Superior temporal gyrus (tissue), 1 donor: ENCODE results near the gene CHST2.

Source experiments
- DNase-seq: peaks from one replicate; pipeline ENCODE4 v3.0.0-alpha.2; 2016; ENCODE audit errors: extremely low spot score

CHST2 gene

DNA sequence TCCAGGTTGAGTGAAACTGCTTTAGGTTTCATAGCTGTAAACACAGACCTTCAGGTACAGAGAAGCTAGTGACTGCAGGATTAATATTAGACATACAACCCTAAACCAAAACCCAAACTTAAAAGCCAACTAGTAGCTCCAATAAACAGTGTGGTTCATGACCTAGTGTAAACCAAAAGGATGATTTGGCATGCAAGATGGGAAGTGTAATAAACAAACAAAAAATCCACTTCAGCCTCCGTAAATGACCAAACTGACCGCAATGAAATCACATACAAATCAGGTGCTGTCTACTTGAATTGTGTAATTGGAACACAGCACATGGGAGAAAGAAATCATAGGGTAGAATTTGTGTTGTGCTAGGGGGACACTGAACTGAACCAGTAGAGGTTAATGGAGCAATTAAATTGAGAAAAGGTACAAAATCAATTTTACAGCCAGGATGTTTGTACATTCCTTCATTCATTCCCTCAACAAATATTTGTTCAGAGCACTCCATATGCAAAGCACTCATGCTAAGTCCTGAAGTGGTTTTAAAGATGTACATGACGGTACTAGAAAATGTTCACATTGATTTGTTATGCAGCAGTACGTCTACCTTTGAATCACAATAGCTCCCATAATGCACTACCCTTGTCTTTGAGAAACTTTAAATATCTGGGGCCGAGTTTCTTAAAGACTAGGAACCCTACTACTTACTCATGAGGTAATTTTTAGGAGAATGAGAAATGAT, 21.4 kb upstream of the CHST2 start:
- DNase-seq, result no peak

DNA sequence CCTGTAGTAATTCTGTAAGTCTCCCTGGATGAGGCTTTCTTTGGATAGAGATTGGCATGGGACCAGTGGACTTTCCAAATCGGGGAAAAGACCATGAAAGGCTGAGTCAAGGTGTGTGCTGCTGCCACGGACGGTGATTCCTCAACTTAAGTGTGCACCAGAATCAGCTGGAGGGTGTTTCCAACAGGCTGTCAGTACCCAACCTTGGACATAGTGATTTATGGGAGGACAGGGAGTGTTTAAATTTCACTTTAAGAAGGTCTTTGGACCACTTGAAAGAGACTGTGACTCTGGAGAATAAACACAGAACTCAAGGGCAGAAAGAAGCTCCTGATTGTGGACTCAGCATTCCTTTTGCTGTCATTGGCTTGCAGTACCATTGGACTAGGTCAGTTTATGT, 20.4 kb upstream of the CHST2 start:
- no peak for DNase-seq

DNA sequence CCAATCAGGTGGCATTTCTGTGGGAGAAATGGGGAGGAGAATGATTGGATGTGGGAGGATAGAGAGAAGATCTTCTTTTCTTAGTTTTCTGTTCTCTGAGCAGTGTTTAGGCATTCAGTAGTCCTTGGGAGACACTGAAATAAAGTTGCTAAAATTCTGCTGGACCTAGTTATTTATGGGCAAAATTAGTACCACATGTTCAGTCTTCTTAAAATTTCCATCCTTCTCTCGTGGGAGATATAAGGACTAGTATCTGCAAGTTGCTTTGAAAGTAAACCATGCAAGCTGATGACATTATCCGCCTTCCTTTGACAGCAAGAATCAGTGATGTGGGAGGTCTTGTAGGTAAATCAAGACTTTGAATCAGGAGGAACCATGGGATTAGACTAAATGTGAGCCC, 19.9 kb upstream of the CHST2 start:
- DNase-seq, result no peak

DNA sequence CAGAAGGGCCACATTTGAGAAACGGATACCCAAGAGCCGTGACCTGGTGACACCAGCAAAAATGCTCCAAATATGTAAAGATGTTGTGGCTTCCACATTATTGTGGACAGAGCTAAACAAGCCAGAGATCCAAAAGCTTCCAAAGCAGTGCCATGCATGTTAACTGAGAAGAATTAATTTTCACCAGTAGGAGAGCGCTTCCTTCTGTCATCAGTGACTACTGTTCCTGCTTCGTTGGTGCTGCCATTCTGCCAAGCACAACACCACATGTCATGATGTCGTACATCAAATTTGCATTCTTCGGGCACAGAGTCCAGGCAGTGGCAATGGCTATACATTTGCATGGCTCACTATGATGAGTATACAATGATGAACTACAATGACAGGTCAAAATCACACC, 19.1 kb upstream of the CHST2 start:
- no peak for DNase-seq

DNA sequence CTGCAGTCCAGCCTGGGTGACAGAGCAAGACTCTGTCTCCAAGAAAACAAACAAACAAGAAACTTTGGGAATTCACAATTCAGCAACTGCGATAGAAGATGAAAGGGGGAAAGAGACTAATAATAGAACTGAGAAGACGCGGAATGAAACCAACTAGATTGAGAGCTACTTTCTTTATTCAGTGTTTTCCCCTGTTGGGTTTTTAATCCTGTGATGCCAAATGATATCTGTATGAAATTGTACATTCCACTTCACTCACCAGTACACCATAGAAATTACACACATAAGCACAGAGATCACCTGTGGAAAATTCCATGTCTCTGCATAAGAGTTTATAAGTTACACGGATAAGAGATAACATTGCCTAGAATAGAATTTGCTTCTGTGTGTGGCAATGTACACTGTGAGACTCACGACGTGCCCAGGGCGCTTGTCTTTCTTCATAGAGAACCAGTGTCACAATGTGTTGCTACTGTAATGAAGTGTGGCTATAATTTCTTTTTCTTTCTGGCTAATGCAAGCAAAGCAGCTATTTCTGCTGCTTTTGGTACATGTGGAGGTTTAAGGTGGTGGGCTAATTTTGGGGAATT, 17.7 kb upstream of the CHST2 start:
- DNase-seq, result no peak

DNA sequence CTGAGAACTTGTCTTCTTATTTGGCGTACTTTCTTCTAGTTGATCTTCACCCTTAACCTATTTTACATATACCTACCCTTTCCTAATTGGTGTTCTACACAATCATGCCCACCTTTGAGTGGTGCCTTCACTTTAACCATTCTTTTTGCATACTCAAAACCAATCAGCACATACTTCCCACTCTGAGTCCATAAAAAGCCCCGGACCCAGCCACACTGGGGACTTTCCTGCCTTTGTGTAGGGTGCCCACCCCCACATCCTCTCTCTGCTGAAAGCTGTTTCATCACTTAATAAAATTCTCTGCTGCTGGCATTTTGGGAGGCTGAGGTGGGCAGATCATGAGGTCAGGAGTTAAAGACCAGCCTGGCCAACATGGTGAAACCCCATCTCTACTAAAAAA, 15.9 kb upstream of the CHST2 start:
- no peak for DNase-seq

DNA sequence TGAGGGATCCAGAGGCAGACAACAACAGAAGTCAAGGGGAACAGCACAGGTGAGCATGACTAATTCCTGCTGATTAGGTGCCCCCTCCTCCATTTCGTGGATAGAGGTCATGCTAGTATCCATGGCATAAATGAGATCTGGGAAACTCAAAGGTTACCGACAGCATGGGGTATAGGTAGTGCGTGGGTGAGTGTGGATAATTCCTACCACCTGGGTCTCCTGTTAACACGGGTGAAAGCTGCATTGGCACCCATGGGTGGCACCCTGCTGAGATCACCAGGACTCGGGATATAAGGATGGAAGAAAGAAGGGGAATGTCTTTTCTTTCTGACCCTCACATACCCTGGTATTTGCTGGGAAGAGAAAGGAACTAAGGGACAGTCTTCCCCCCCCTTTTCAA, 14.4 kb upstream of the CHST2 start:
- no peak for DNase-seq

DNA sequence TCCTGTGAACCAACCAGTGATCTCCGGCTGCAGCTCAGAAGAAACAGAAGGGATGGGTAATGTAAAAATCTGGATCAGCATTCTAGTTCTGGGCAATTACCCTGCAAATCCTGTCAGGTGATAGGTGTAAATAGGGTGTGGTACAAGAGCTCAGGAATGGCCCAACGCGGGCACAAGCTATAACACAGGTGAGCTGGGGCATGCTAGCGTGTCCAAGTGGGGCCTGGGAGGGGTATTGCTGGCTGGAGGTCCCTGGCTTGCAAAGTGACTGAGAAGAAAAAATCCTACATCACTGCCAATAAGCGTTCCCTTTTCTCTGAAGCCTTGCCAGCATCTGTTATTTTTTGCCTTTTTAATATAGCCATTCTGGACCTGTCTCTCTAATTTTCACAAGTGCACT, 9.7 kb upstream of the CHST2 start:
- no peak for DNase-seq

DNA sequence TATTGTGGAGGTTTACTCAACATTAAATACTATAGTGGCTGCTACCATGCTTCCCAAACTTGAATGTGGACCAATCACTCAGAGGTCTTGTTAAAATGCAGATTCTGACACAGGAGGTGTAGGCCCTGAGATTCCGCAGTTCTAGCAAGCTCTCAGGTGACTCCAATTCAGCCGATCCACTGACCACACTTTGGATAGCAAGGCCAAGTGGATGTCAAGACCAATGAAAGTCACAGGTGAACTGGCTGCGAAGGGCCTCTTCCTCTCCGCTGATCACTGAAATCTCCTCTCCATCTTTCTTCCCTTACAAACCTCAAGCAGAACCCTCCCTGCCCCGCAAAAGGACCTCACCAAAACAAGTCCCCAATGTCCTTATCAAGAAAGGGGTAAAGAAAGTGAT, 9.2 kb upstream of the CHST2 start:
- no peak for DNase-seq

DNA sequence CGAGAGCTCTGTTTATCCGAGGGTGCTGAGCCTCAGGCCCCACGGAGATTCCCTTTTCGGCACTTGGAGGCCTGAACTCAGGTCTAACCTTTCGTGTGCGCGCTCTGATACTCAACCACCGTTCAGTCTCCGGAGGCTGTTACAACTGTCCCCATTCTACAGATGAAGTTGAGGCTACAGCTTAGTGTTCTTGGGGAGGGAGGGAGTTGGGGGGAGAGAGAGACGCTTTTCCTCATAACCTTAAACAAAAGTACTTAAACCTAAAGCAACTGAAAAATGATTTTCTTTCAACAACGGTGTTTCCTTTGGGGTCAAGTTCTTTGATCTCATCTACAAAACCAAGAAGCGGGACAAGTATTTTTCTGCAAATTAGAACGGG, 952 bp upstream of the CHST2 start:
- no peak for DNase-seq

DNA sequence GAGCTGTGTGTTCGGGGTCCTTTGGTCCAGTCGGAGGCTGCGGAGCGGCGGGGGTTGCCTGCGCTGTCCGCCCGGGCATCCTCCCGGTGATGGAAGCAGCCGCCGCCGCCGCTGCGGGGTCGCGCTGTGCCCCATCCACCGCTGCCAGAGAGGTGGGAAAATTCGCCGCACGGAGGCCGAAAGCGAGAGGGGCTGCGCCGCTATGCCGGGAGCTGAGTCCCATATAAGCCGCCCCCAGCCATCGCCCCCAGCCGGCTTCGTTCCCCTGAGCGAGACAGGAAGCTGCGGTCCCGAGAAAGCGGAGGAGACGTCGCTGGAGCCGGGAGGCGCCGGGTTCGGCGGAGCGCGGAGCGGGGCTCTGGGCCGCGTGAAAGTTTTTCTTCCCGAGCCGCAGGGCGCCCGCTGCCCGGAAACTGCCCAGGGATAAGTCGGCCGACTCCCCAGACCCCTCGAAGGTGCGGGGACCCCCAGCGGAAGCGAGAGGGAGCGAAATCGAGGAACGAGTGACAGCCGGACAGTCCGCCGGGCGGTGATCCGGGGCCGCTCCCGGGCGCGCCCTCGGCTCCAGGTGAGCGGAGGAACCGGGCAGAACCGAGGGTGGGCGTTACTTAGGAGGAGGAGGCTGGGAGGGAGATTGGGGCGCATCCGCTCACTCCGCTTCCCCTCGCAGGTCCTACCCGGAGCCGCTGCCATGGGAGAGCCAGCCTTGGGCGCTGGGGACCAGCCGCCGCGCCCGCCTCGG, 574 bp downstream of the CHST2 start:
- no peak for DNase-seq

DNA sequence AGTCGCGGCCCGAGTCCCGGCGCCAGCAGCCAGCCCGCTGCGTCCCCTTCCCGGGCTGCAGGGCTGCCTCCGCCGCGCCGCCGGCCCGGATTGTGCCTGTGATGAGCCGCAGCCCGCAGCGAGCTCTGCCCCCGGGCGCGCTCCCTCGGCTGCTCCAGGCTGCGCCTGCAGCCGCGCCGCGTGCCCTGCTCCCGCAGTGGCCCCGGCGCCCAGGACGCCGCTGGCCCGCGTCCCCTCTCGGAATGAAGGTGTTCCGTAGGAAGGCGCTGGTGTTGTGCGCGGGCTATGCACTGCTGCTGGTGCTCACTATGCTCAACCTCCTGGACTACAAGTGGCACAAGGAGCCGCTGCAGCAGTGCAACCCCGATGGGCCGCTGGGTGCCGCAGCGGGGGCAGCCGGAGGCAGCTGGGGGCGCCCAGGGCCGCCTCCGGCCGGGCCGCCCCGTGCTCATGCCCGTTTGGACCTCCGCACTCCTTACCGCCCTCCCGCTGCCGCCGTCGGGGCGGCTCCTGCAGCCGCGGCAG, 1.2 kb downstream of the CHST2 start:
- no peak for DNase-seq

DNA sequence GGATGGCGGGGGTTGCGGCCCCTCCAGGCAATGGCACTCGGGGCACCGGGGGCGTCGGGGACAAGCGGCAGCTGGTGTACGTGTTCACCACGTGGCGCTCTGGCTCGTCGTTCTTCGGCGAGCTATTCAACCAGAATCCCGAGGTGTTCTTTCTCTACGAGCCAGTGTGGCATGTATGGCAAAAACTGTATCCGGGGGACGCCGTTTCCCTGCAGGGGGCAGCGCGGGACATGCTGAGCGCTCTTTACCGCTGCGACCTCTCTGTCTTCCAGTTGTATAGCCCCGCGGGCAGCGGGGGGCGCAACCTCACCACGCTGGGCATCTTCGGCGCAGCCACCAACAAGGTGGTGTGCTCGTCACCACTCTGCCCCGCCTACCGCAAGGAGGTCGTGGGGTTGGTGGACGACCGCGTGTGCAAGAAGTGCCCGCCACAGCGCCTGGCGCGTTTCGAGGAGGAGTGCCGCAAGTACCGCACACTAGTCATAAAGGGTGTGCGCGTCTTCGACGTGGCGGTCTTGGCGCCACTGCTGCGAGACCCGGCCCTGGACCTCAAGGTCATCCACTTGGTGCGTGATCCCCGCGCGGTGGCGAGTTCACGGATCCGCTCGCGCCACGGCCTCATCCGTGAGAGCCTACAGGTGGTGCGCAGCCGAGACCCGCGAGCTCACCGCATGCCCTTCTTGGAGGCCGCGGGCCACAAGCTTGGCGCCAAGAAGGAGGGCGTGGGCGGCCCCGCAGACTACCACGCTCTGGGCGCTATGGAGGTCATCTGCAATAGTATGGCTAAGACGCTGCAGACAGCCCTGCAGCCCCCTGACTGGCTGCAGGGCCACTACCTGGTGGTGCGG, 1.9 kb downstream of the CHST2 start:
- no peak for DNase-seq

DNA sequence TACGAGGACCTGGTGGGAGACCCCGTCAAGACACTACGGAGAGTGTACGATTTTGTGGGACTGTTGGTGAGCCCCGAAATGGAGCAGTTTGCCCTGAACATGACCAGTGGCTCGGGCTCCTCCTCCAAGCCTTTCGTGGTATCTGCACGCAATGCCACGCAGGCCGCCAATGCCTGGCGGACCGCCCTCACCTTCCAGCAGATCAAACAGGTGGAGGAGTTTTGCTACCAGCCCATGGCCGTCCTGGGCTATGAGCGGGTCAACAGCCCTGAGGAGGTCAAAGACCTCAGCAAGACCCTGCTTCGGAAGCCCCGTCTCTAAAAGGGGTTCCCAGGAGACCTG, 2.5 kb downstream of the CHST2 start:
- no peak for DNase-seq

DNA sequence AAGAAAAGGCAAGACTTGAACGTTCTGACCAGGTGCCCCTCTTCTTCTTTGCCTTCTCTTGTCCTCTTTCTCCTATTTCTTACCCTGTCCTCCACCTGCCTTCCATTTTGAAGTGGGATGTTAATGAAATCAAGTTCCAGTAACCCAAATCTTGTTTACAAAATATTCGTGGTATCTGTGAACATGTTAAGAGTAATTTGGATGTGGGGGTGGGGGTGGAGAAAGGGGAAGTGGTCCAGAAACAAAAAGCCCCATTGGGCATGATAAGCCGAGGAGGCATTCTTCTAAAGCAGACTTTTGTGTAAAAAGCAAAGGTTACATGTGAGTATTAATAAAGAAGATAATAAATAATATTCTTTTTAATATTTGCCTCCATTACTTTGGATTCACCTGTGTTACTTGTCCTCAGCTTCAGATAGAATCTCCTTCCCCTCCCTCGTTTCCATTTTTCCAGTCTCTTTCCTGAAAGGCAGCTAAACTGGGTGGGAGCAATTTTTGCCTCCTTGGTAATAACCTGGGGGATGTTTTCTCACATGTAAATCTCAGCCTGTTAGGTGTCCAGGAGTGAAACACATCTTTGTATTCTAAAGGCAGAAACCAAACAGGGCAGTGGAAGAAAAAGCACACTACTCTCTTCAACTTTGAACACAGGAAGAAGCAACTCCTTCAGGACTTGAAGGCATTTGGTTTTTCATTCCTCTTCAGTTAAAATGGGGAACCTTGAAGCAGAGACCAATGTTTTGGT, 3.2 kb downstream of the CHST2 start:
- no peak for DNase-seq

DNA sequence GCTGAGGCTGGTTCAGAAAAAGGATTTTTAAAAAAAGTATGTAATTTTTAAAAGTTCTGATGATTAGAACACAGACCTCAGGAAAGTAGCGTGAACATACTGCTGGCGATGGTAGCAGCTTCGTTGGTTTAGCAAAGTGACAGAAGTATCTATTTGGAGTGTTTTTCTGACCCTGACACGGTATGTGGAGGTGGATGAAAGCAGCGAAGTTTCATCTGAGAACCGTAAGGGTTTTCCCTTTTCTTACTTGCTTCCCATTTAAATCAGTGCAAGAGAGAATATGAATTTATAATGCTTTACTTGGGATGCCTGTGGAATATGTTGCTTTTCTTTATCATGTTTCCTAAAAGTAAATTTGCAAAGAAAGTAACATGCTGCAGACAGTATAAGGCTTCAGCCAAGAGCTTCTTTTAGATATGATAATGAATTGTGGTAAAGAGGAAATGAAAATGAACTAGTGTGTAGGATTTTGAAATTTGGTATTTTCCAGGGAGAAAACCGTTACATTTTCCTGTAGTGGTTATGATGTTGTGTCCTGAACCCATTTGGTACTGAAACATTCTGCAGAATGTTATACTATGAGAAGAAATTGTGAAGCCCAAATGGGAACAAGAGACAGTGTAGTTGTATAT, 3.9 kb downstream of the CHST2 start:
- DNase-seq, result peak; percentile 50

DNA sequence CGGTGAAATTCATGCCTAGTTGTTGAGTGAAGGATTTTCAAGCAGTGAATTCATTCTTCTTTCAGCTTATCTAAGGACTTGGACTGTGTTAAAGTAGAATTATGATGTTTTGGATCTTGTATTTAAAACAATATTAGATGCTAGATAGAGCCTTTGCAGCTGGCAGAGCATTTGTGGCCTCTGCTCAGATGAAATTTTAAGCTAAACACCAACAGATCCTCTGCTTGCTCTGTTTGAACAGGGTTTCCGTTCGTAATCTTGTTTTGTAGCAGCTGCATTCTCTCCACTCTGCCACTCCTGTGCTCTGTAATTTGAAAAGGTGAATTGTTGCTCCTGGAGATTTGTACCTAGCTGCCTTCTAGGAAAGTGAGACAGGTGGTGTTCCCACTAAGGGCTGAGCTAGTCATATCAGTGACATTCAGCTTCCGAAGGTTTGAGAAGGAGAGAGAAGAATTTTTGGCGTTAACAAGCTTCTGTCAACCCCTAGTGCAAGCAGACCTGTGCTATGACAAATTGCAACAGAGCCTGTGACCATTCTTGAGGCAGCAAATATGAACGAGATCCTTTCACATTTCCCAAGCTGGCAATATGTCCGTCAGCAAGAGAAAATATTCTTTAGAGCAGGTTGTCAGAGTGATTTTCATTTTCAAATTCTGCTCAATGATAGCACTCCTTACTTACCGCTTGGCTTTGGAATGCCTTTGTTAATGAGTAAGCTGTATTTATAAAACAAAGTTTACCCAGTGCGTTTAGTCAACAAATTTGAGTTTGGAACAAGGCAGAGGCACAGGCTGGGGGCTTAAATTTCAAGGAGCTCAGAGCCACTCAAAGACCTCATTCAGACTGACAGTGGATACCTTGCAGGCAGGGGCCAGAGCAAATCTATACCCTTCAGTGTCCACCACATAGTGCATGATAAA, 5.3 kb downstream of the CHST2 start:
- DNase-seq, result peak; percentile 44

DNA sequence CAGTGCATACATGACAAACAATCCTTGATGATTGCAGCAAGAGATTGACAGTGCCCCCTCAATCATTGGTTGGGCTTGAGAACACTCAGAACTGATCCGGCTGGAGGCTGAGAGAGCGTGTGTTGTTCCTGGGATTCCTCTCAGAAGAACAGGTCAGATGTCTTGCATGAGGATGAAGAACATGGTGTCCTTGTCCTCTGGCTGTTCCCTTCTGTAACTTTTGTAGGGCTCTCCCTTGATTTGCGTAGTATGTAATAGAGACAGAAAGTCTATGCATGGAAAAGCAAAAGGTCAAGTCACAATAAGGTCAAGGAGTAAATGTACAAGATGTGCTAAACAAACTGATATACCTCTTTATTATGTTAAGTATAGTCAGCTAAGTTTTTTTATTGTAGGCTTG, 8.2 kb downstream of the CHST2 start:
- no peak for DNase-seq

DNA sequence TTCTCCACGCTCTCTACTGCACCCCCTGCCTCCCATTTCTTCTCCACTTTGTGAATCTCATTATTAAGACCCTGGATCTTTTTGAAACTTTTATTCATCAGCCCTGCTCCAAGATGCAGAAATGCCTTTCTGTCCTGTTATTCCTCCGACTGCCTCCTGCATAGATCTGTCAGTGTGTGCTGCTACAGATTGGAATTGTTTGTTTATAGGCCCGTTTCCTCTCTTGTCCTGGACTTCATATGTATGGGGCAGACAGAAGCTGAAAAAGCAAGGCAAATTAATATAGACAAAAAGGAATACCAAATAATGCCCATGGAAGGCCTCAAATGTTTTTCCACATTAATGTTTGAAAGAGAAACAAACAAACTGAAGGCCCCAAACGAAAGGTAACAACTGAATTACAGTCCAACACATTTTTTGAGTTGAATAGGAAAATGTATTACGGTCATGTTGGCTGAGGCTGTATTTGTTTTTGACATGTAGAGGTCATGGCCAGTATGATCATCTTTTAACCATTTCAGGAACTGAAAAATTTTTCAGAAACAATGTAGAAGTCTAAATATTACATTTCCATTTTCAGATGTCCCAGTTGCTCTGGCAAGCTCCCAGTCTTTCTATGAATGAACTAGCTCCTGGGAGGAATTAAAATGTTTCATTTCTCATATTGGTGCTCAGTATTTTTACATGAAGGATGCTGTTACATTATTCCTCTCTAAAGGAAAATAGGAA, 8.8 kb downstream of the CHST2 start:
- no peak for DNase-seq
